Mucosa of rectum (tissue), 2 donors: ENCODE results near the gene C11orf68.
"Not testable (repeated sequence)": the region's sequence is repeated elsewhere in the genome, so short reads cannot be mapped to it uniquely, and the experiment has no call there.

ENCODE experiments used
- H3K27ac ChIP-seq, 2 donors: one replicate each; pipeline ENCODE4 v1.7.0; 2013; ENCODE audit warnings: inconsistent platforms in 2 of 2, low read depth in 2 of 2, low read length in 2 of 2
- H3K27me3 ChIP-seq, 2 donors: one replicate each; pipeline ENCODE4 v1.7.0; 2013; ENCODE audit warnings: low read length in 2 of 2; ENCODE audit not compliant: control insufficient read depth in 2 of 2, insufficient read depth in 2 of 2
- H3K36me3 ChIP-seq, 2 donors: one replicate each; pipeline ENCODE4 v1.7.0; 2013; ENCODE audit warnings: low read length in 2 of 2; ENCODE audit not compliant: control insufficient read depth in 2 of 2, insufficient read depth in 2 of 2
- H3K4me1 ChIP-seq, 2 donors: one replicate each; pipeline ENCODE4 v1.7.0; 2013; ENCODE audit warnings: low read length in 2 of 2, mild to moderate bottlenecking in 1 of 2; ENCODE audit not compliant: control insufficient read depth in 2 of 2, insufficient read depth in 2 of 2
- H3K4me3 ChIP-seq, 2 donors: one replicate each; pipeline ENCODE4 v1.7.0; 2013; ENCODE audit warnings: low read length in 2 of 2
- H3K9ac ChIP-seq, 2 donors: one replicate each; pipeline ENCODE4 v1.7.0; 2013; ENCODE audit warnings: low read length in 2 of 2, low read depth in 1 of 2, mild to moderate bottlenecking in 1 of 2
- H3K9me3 ChIP-seq, 2 donors: one replicate each; pipeline ENCODE4 v1.7.0; 2013; ENCODE audit warnings: low read length in 2 of 2; ENCODE audit not compliant: control insufficient read depth in 2 of 2
- donor health status: healthy.
- donor health status: Normal muscosa, but diverticular disease.

C11orf68 gene

GRCh38 chr11:65958291-65958690 is 39.4 kb upstream of the C11orf68 start:
- H3K9ac ChIP-seq, result no peak overlapping the region

GRCh38 chr11:65954771-65955170 is 35.9 kb upstream of the C11orf68 start:
- Histone ChIP-seq H3K4me3 (no peak overlapping the region), H3K36me3 (no peaks in the 10 kb centered on the region), H3K27ac (no peak overlapping the region), H3K27me3 (no peaks in the 10 kb centered on the region), H3K4me1 (peaks cover 3 to 6% of the 10 kb centered on the region in 2 donors), H3K9ac (no peak overlapping the region), H3K9me3 (no peaks in the 10 kb centered on the region)

More at GRCh38 chr11:65958291-65958690, 39.4 kb upstream of the C11orf68 start:
- no peaks in the 10 kb centered on the region for H3K36me3 ChIP-seq
- H3K27ac ChIP-seq, result no peak overlapping the region
- no peaks in the 10 kb centered on the region for H3K27me3 ChIP-seq
- no peaks in the 10 kb centered on the region for H3K9me3 ChIP-seq
- peaks cover 17 to 24% of the 10 kb centered on the region in 2 donors for H3K4me1 ChIP-seq
- no peak overlapping the region for H3K4me3 ChIP-seq

GRCh38 chr11:65953471-65953870 is 34.6 kb upstream of the C11orf68 start:
- Histone ChIP-seq H3K27me3 (no peaks in the 10 kb centered on the region), H3K4me1 (peaks cover 3 to 6% of the 10 kb centered on the region in 2 donors), H3K9ac (no peak overlapping the region), H3K27ac (no peak overlapping the region), H3K4me3 (no peak overlapping the region), H3K9me3 (no peaks in the 10 kb centered on the region), H3K36me3 (no peaks in the 10 kb centered on the region)

- H3K4me3 ChIP-seq, result no peak overlapping the region
- no peaks in the 10 kb centered on the region for H3K27me3 ChIP-seq
- peaks cover 3 to 6% of the 10 kb centered on the region in 2 donors for H3K4me1 ChIP-seq
- no peaks in the 10 kb centered on the region for H3K36me3 ChIP-seq
- no peak overlapping the region for H3K9ac ChIP-seq
- no peaks in the 10 kb centered on the region for H3K9me3 ChIP-seq
- no peak overlapping the region for H3K27ac ChIP-seq
Measured at GRCh38 chr11:65952052-65952521, 33.2 kb upstream of the C11orf68 start.

- not testable (repeated sequence) for H3K4me1 ChIP-seq, H3K4me3 ChIP-seq, H3K36me3 ChIP-seq, H3K27me3 ChIP-seq, H3K9ac ChIP-seq, H3K27ac ChIP-seq, H3K9me3 ChIP-seq
Measured at GRCh38 chr11:65951641-65952040, 32.8 kb upstream of the C11orf68 start.

- not testable (repeated sequence) for H3K9ac ChIP-seq, H3K4me1 ChIP-seq, H3K27me3 ChIP-seq, H3K36me3 ChIP-seq, H3K4me3 ChIP-seq, H3K27ac ChIP-seq, H3K9me3 ChIP-seq
Measured at GRCh38 chr11:65950711-65951110, 31.8 kb upstream of the C11orf68 start.

GRCh38 chr11:65947603-65948125 is 28.8 kb upstream of the C11orf68 start:
- no peaks in the 10 kb centered on the region for H3K27me3 ChIP-seq
- H3K27ac ChIP-seq, result no peak overlapping the region
- no peaks in the 10 kb centered on the region for H3K9me3 ChIP-seq
- H3K4me3 ChIP-seq, result no peak overlapping the region
- no peak overlapping the region for H3K9ac ChIP-seq
- no peaks in the 10 kb centered on the region for H3K4me1 ChIP-seq
- H3K36me3 ChIP-seq, result no peaks in the 10 kb centered on the region

- H3K27ac ChIP-seq, result no peak overlapping the region
- no peaks in the 10 kb centered on the region for H3K4me1 ChIP-seq
- no peak overlapping the region for H3K4me3 ChIP-seq
- H3K36me3 ChIP-seq, result no peaks in the 10 kb centered on the region
- peaks cover 0 to 3% of the 10 kb centered on the region in 2 donors for H3K27me3 ChIP-seq
- no peaks in the 10 kb centered on the region for H3K9me3 ChIP-seq
- no peak overlapping the region for H3K9ac ChIP-seq
Measured at GRCh38 chr11:65947133-65947532, 28.3 kb upstream of the C11orf68 start.

GRCh38 chr11:65946655-65947054 is 27.8 kb upstream of the C11orf68 start:
- H3K4me1 ChIP-seq, result no peaks in the 10 kb centered on the region
- H3K27me3 ChIP-seq, result peaks cover 2 to 3% of the 10 kb centered on the region in 2 donors
- H3K9me3 ChIP-seq, result no peaks in the 10 kb centered on the region
- H3K9ac ChIP-seq, result no peak overlapping the region
- H3K4me3 ChIP-seq, result no peak overlapping the region
- no peak overlapping the region for H3K27ac ChIP-seq
- H3K36me3 ChIP-seq, result no peaks in the 10 kb centered on the region

- Histone ChIP-seq H3K27ac (no peak overlapping the region), H3K36me3 (no peaks in the 10 kb centered on the region), H3K4me1 (no peaks in the 10 kb centered on the region), H3K4me3 (no peak overlapping the region), H3K9ac (no peak overlapping the region), H3K9me3 (no peaks in the 10 kb centered on the region), H3K27me3 (peaks cover 3% of the 10 kb centered on the region in 2 donors)
Measured at GRCh38 chr11:65945941-65946558, 27.2 kb upstream of the C11orf68 start.
